ENCODE measurements around the gene PLAC1. TPM values are rescaled to one million over a fixed set of nuclear protein-coding genes. Genes with fewer than 3 reads are reported as not detected.
A peak's percentile ranks its signal among the peaks of the same experiment; 100 is the strongest.

PLAC1 gene
- total RNA-seq, 1 experiment from 2014 or later = 0.34 TPM

GRCh38 chrX:134688839-134689238 lies 30.6 kb upstream of the PLAC1 start:
- Histone ChIP-seq H3K79me2 (ENCODE audit: insufficient read depth, low read length) (no peaks in the 10 kb centered on the region), H2AFZ (ENCODE audit: low read depth, low read length, poor library complexity, severe bottlenecking) (no peak overlapping the region), H3K27ac (ENCODE audit: low read depth, low read length) (no peak overlapping the region), H3K36me3 (ENCODE audit: control insufficient read depth in 1 of 2, insufficient read depth in 2 of 2, low read length in 2 of 2) (no peaks in the 10 kb centered on the region), H3K4me1 (ENCODE audit: control insufficient read depth in 1 of 2, insufficient read depth in 2 of 2, low read length in 2 of 2) (peaks cover 0 to 17% of the 10 kb centered on the region in 2 experiments; a peak in 2 of 4 replicates), H3K27me3 (ENCODE audit: insufficient read depth, low read length) (no peaks in the 10 kb centered on the region), H4K20me1 (ENCODE audit: insufficient read depth) (no peaks in the 10 kb centered on the region), H3K9me2 (ENCODE audit: insufficient read depth) (no peaks in the 10 kb centered on the region), H3K9me3 (ENCODE audit: control insufficient read depth in 1 of 2, insufficient read depth in 1 of 2, low read depth in 1 of 2, low read length in 2 of 2) (no peaks in the 10 kb centered on the region), H3K4me3 (replicated peaks in 1 of 2; ENCODE audit: low read depth in 1 of 2, low read length in 2 of 2) (no peak overlapping the region), H3K4me2 (ENCODE audit: low read length) (peak overlapping the region; percentile 42), H3K9ac (ENCODE audit: low read length) (no peak overlapping the region)
- ChIA-PET CTCF (no interaction called here), POLR2A (no interaction called here), RAD21 (ENCODE audit: low non-redundant PET in 1 of 2, low total read pairs in 2 of 2, uncharacterized antibody in 2 of 2, unreplicated experiment in 2 of 2) (no interaction called here)
- no peak for DNase-seq (ENCODE audit: low read depth, low spot score)
- intact Hi-C loops (cut with micrococcal nuclease) = no loop called here
- peak; percentile 44; the same call in 1 of the 2 replicates for ATAC-seq
- BruUV-seq (replicated peaks) = no TSS peak
- TF ChIP-seq FOSL1 (IDR thresholded peaks at IDR 0.05; ENCODE audit: low read depth) = peak; percentile 28; the same call in 1 of the 2 replicates
- TF ChIP-seq REST (IDR thresholded peaks at IDR 0.05; ENCODE audit: low read depth) = no peak
- TF ChIP-seq JUND (IDR thresholded peaks at IDR 0.05) = peak; percentile 34; the same call in 1 of the 2 replicates

GRCh38 chrX:134688031-134688823 lies 30.0 kb upstream of the PLAC1 start:
- POLR2A ChIA-PET = no interaction called here
- no peak for TF ChIP-seq ATF3 (IDR thresholded peaks at IDR 0.05)
- TF ChIP-seq CTCF (IDR thresholded peaks at IDR 0.05 in 2 of 3, conservative IDR thresholded peaks at IDR 0.05 in 1 of 3; ENCODE audit: borderline replicate concordance in 1 of 3, insufficient read depth in 1 of 3, low read depth in 2 of 3, low read length in 2 of 3) = no peak

More at GRCh38 chrX:134688031-134688823, 30.0 kb upstream of the PLAC1 start:
- Histone ChIP-seq H3K4me2 (ENCODE audit: low read length) (peak overlapping the region; percentile 42), H3K9me2 (ENCODE audit: insufficient read depth) (no peaks in the 10 kb centered on the region), H3K4me1 (ENCODE audit: control insufficient read depth in 1 of 2, insufficient read depth in 2 of 2, low read length in 2 of 2) (peaks cover 0 to 17% of the 10 kb centered on the region in 2 experiments; a peak in 2 of 4 replicates), H3K9me3 (ENCODE audit: control insufficient read depth in 1 of 2, insufficient read depth in 1 of 2, low read depth in 1 of 2, low read length in 2 of 2) (no peaks in the 10 kb centered on the region), H4K20me1 (ENCODE audit: insufficient read depth) (no peaks in the 10 kb centered on the region), H3K27me3 (ENCODE audit: insufficient read depth, low read length) (no peaks in the 10 kb centered on the region), H3K9ac (ENCODE audit: low read length) (no peak overlapping the region), H3K79me2 (ENCODE audit: insufficient read depth, low read length) (no peaks in the 10 kb centered on the region), H3K27ac (ENCODE audit: low read depth, low read length) (no peak overlapping the region), H3K4me3 (replicated peaks in 1 of 2; ENCODE audit: low read depth in 1 of 2, low read length in 2 of 2) (no peak overlapping the region), H3K36me3 (ENCODE audit: control insufficient read depth in 1 of 2, insufficient read depth in 2 of 2, low read length in 2 of 2) (no peaks in the 10 kb centered on the region), H2AFZ (ENCODE audit: low read depth, low read length, poor library complexity, severe bottlenecking) (no peak overlapping the region)
- CTCF ChIA-PET = no interaction called here
- no TSS peak for BruUV-seq (replicated peaks)
- ATAC-seq = no peak
- intact Hi-C loops (cut with micrococcal nuclease) = no loop called here
- no peak for DNase-seq (ENCODE audit: low read depth, low spot score)
- RAD21 ChIA-PET (ENCODE audit: low non-redundant PET in 1 of 2, low total read pairs in 2 of 2, uncharacterized antibody in 2 of 2, unreplicated experiment in 2 of 2) = no interaction called here
